ENCODE measurements around the gene GMDS. TPM values are rescaled to one million over a fixed set of nuclear protein-coding genes. Genes with fewer than 3 reads are reported as not detected.

Gene GMDS
- total RNA-seq, 2 experiments from 2014 or later = 38.4 to 41.3 TPM

DNA sequence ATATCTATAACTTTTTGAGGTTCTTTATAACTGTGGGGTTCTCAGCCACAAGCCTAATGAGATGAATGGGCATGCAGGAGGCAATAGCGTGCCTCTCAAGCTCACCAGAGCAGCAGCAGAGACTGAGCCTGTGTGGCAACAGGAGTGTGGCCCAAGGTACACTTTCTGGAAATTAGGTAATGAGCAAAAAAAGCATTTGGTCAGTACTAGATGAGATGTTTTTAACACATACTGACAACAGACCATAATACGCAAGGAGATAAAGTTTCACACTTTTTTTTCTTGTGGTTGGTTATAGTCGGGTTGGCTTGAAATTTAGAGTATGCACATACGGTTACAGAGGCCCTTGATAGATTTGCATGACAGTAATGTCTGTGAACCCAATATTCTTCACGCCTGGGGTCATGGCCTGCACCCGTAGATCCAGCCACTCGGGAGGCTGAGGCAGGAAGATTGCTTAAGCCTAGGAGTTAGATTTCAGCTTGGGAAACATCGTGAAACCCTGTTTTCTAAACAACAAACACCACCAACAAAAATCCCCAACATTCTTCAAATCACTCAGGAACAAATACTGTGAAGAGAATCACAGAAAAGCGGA lies 300.1 kb downstream of the GMDS start:
- peaks cover 9% of the 10 kb centered on the region for H3K36me3 Mint-ChIP-seq (ENCODE audit: low read depth)
- no peaks in the 10 kb centered on the region for H3K27me3 Mint-ChIP-seq (ENCODE audit: low read depth)
- H3K27ac Mint-ChIP-seq = no peak overlapping the region
- DNase-seq = no peak
- no peaks in the 10 kb centered on the region for H3K9me3 Mint-ChIP-seq
- intact Hi-C loops (cut with micrococcal nuclease) = no loop called here
- no peaks in the 10 kb centered on the region for H3K4me1 Mint-ChIP-seq (ENCODE audit: low read depth)
- H3K4me3 Mint-ChIP-seq = no peak overlapping the region
- CTCF ChIA-PET = no interaction called here

DNA sequence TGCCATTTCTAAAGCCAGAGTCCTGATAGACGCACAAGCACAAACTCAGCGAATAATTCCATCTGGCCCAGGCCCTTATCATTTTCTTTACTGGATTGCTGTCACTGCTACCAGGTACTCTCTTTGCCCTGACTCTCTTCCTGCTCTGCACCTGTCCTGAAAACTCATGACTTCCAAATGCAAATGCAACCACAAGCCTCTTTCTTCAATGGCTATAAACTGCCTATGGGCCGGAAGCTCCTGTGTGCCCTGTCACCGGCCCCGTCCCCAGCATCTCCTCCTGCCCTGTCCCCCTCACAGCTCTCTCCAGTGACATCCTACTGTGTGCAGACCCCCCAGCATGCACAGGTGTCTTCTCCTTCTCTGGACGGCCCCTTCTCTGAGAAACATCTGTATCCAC lies 302.6 kb downstream of the GMDS start:
- DNase-seq = no peak
- CTCF ChIA-PET = no interaction called here
- no peaks in the 10 kb centered on the region for H3K9me3 Mint-ChIP-seq
- H3K4me3 Mint-ChIP-seq = no peak overlapping the region
- intact Hi-C loops (cut with micrococcal nuclease) = no loop called here
- H3K4me1 Mint-ChIP-seq (ENCODE audit: low read depth) = no peaks in the 10 kb centered on the region
- H3K27me3 Mint-ChIP-seq (ENCODE audit: low read depth) = no peaks in the 10 kb centered on the region
- peaks cover 14% of the 10 kb centered on the region for H3K36me3 Mint-ChIP-seq (ENCODE audit: low read depth)
- no peak overlapping the region for H3K27ac Mint-ChIP-seq

- H3K27me3 Mint-ChIP-seq (ENCODE audit: low read depth) = no peaks in the 10 kb centered on the region
- no peaks in the 10 kb centered on the region for H3K9me3 Mint-ChIP-seq
- no peak overlapping the region for H3K27ac Mint-ChIP-seq
- CTCF ChIA-PET = no interaction called here
- no peaks in the 10 kb centered on the region for H3K4me1 Mint-ChIP-seq (ENCODE audit: low read depth)
- H3K4me3 Mint-ChIP-seq = no peak overlapping the region
- peaks cover 17% of the 10 kb centered on the region for H3K36me3 Mint-ChIP-seq (ENCODE audit: low read depth)
- intact Hi-C loops (cut with micrococcal nuclease) = no loop called here
- DNase-seq = no peak
These were observed 303.9 kb downstream of the GMDS start for GRCh38 chr6:1941534-1941933.

GRCh38 chr6:1940381-1940780 lies 305.0 kb downstream of the GMDS start:
- no peak for DNase-seq
- Mint-ChIP-seq H3K36me3 (ENCODE audit: low read depth) (peaks cover 28% of the 10 kb centered on the region), H3K4me1 (ENCODE audit: low read depth) (no peaks in the 10 kb centered on the region), H3K9me3 (peaks cover 2% of the 10 kb centered on the region), H3K27ac (no peak overlapping the region), H3K4me3 (no peak overlapping the region), H3K27me3 (ENCODE audit: low read depth) (no peaks in the 10 kb centered on the region)
- CTCF ChIA-PET = no interaction called here
- intact Hi-C loops (cut with micrococcal nuclease) = no loop called here

- Mint-ChIP-seq H3K27ac (no peak overlapping the region), H3K4me1 (ENCODE audit: low read depth) (no peaks in the 10 kb centered on the region), H3K4me3 (no peak overlapping the region), H3K36me3 (ENCODE audit: low read depth) (peaks cover 24% of the 10 kb centered on the region), H3K27me3 (ENCODE audit: low read depth) (no peaks in the 10 kb centered on the region), H3K9me3 (peaks cover 2% of the 10 kb centered on the region)
- CTCF ChIA-PET = interaction anchor here (1.2 kb wide), 1 partner anchor 277 kb away, joined by 3 read pairs; no protein-coding TSS in a partner anchor
- no peak for DNase-seq
- intact Hi-C loops (cut with micrococcal nuclease) = no loop called here
These were observed 312.1 kb downstream of the GMDS start for GRCh38 chr6:1933292-1933691.

- Mint-ChIP-seq H3K27me3 (ENCODE audit: low read depth) (no peaks in the 10 kb centered on the region), H3K4me3 (no peak overlapping the region), H3K36me3 (ENCODE audit: low read depth) (peaks cover 20% of the 10 kb centered on the region), H3K4me1 (ENCODE audit: low read depth) (no peaks in the 10 kb centered on the region), H3K27ac (no peak overlapping the region), H3K9me3 (peaks cover 2% of the 10 kb centered on the region)
- DNase-seq = no peak
- intact Hi-C loops (cut with micrococcal nuclease) = no loop called here
- CTCF ChIA-PET = no interaction called here
These were observed 313.6 kb downstream of the GMDS start for GRCh38 chr6:1931817-1932216.

DNA sequence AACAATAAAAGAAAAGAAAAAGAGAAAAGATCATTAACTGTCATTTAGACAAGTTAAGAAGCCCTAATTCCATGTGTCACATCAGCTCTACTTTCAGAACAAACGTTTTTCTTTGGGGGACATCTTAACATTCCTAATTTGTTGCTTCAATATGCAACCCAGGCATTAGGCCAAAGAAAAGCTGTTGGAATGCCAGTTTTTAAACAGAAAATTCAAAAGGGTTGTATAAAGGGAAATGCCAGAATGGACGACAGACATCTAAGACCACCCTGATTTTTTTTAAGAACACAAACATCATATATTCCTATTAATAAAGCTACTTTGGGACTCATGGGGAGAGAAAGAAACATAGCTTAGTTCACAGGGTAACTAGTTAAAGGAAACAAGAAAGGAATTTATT lies 315.0 kb downstream of the GMDS start:
- Mint-ChIP-seq H3K27me3 (ENCODE audit: low read depth) (no peaks in the 10 kb centered on the region), H3K4me1 (ENCODE audit: low read depth) (no peaks in the 10 kb centered on the region), H3K9me3 (no peaks in the 10 kb centered on the region), H3K4me3 (no peak overlapping the region), H3K27ac (no peak overlapping the region), H3K36me3 (ENCODE audit: low read depth) (peaks cover 11% of the 10 kb centered on the region)
- no peak for DNase-seq
- CTCF ChIA-PET = no interaction called here
- intact Hi-C loops (cut with micrococcal nuclease) = no loop called here

- H3K4me3 Mint-ChIP-seq = no peak overlapping the region
- H3K27ac Mint-ChIP-seq = no peak overlapping the region
- no peaks in the 10 kb centered on the region for H3K4me1 Mint-ChIP-seq (ENCODE audit: low read depth)
- H3K36me3 Mint-ChIP-seq (ENCODE audit: low read depth) = peaks cover 11% of the 10 kb centered on the region
- no peak for DNase-seq
- intact Hi-C loops (cut with micrococcal nuclease) = no loop called here
- no peaks in the 10 kb centered on the region for H3K9me3 Mint-ChIP-seq
- no peaks in the 10 kb centered on the region for H3K27me3 Mint-ChIP-seq (ENCODE audit: low read depth)
- CTCF ChIA-PET = no interaction called here
These were observed 315.5 kb downstream of the GMDS start for GRCh38 chr6:1929931-1930330.

DNA sequence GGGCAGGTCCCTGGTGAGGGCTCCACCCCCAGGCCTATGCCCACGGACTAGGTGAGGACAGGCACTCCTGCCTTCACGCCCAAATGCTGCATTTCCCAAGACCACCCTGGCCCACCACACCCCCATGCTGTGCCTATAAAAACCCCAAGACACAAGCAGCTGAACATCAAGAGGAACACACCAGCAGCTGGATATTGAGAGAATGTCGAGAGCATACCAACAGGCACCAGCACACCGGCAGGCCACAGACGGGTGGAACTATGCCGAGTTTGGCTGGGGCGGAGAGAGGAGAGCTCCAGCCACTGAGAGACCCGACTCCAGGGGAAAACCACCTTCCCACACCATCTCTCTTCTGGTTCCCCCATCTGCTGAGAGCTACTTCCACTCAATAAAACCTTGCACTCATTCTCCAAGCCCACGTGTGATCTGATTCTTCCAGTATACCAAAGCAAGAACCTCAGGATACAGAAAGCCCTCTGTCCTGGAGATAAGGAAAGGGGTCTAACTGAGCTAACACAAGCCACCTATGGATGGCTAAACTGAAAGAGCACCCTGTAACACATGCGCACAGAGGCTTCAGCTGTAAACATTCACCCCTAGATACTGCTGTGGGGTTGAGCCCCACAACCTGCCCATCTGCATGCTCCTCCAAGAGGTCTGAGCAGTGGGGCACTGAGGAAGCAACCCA lies 319.5 kb downstream of the GMDS start:
- H3K9me3 Mint-ChIP-seq = no peaks in the 10 kb centered on the region
- H3K4me1 Mint-ChIP-seq (ENCODE audit: low read depth) = no peaks in the 10 kb centered on the region
- H3K27ac Mint-ChIP-seq = no peak overlapping the region
- H3K36me3 Mint-ChIP-seq (ENCODE audit: low read depth) = peaks cover 13% of the 10 kb centered on the region
- H3K4me3 Mint-ChIP-seq = no peak overlapping the region
- intact Hi-C loops (cut with micrococcal nuclease) = no loop called here
- DNase-seq = no peak
- CTCF ChIA-PET = no interaction called here
- H3K27me3 Mint-ChIP-seq (ENCODE audit: low read depth) = no peaks in the 10 kb centered on the region

GRCh38 chr6:1923449-1923848 lies 322.0 kb downstream of the GMDS start:
- no peaks in the 10 kb centered on the region for H3K4me1 Mint-ChIP-seq (ENCODE audit: low read depth)
- peaks cover 13% of the 10 kb centered on the region for H3K36me3 Mint-ChIP-seq (ENCODE audit: low read depth)
- no peak overlapping the region for H3K4me3 Mint-ChIP-seq
- no peaks in the 10 kb centered on the region for H3K27me3 Mint-ChIP-seq (ENCODE audit: low read depth)
- intact Hi-C loops (cut with micrococcal nuclease) = no loop called here
- CTCF ChIA-PET = no interaction called here
- no peak overlapping the region for H3K27ac Mint-ChIP-seq
- H3K9me3 Mint-ChIP-seq = no peaks in the 10 kb centered on the region
- no peak for DNase-seq

- Mint-ChIP-seq H3K4me3 (no peak overlapping the region), H3K36me3 (ENCODE audit: low read depth) (peaks cover 7% of the 10 kb centered on the region), H3K9me3 (no peaks in the 10 kb centered on the region), H3K27me3 (ENCODE audit: low read depth) (no peaks in the 10 kb centered on the region), H3K27ac (no peak overlapping the region), H3K4me1 (ENCODE audit: low read depth) (peaks cover 13% of the 10 kb centered on the region)
- CTCF ChIA-PET = no interaction called here
- peak; percentile 55 for DNase-seq
- intact Hi-C loops (cut with micrococcal nuclease) = no loop called here
These were observed 327.6 kb downstream of the GMDS start for GRCh38 chr6:1917626-1918371.

- intact Hi-C loops (cut with micrococcal nuclease) = no loop called here
- Mint-ChIP-seq H3K9me3 (no peaks in the 10 kb centered on the region), H3K27ac (no peak overlapping the region), H3K4me1 (ENCODE audit: low read depth) (peaks cover 13% of the 10 kb centered on the region), H3K36me3 (ENCODE audit: low read depth) (peaks cover 7% of the 10 kb centered on the region), H3K4me3 (no peak overlapping the region), H3K27me3 (ENCODE audit: low read depth) (no peaks in the 10 kb centered on the region)
- CTCF ChIA-PET = no interaction called here
- DNase-seq = no peak
These were observed 328.9 kb downstream of the GMDS start for GRCh38 chr6:1916334-1917070.

Data from activated naive CD4-positive, alpha-beta T cell treated with anti-CD3 and anti-CD28 coated beads for 36 hours (primary cell).